Epidermal melanocyte (primary cell): Measurements from ENCODE around the gene KRT36.

ENCODE experiments used
- DNase-seq: peaks from one replicate; pipeline ENCODE4 v3.0.0; 2011; ENCODE audit warnings: low spot score; ENCODE audit not compliant: insufficient read length

Gene KRT36

GRCh38 chr17:41504246-41504977 is 14.7 kb upstream of the KRT36 start:
- DNase-seq, result no peak

DNA sequence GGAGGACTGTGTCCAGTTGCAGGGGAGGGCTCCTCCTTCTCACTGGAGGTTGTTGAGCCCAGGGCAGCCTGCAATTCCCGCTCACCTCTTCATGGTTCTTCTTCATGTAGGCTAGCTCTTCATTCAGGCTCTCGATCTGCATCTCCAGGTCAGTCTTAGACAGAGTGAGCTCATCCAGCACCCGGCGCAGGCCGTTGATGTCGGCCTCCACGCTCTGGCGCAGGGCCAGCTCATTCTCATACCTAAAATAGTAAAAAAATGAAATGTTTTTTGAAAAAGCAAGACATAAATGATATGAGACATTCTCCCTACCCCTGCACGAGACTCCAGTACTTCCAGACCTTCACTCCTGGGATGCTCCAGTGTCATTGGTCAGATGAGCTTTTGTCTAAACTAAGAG is 13.5 kb upstream of the KRT36 start:
- no peak for DNase-seq

GRCh38 chr17:41500131-41500911 is 10.6 kb upstream of the KRT36 start:
- no peak for DNase-seq

GRCh38 chr17:41499714-41500113 is 10.0 kb upstream of the KRT36 start:
- no peak for DNase-seq

DNA sequence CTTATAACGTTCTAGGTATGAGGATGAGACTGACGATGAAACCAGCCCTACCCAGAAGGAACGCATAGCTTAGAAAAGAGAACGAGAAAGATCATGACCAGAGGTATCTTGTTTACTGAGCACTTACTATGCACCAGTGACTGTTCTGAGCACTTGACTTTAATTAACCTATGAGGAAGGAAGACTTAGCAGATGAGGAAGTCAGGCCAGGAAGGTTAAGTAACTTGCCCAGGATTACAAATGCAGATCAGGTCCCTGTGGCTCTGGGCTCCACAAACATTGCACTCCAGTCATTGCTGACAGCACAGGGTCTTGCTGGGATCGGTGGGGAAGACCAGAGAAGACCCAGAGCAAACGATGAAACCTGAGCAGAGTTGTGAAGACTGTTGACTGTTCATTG is 8.6 kb upstream of the KRT36 start:
- DNase-seq, result no peak

DNA sequence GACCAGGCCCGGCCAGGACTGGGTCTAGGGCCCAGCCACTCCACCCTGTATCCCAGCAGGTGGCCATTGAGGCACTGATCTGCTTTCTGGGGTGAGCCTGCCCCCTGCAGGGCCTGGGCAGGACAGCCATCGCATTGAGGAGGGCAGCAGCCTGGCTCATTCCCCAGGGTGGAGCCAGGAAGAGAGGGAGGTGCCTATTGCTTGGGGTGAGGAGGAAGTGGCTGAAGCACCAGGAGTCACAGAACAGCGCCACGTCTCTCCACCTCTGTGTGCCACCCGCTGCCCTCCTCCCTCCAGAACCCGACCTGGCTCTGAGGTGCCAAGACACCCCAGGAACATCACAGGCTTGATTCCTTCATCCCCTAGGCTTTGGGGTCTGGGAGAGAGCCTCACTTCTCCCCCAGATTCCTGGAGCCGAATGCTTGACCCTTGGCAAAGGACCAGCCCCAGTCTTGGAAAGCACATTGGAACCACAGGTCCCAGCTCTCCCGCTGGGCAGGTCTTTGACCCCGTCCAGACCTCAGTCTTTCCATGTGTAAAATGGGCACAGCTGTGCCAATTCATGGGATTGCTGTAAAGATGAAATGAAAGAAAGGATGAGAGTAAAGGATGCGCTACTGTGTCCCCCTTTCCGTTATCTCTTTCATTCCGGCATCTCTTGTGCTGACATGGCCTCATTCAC is 7.2 kb upstream of the KRT36 start:
- DNase-seq, result no peak

DNA sequence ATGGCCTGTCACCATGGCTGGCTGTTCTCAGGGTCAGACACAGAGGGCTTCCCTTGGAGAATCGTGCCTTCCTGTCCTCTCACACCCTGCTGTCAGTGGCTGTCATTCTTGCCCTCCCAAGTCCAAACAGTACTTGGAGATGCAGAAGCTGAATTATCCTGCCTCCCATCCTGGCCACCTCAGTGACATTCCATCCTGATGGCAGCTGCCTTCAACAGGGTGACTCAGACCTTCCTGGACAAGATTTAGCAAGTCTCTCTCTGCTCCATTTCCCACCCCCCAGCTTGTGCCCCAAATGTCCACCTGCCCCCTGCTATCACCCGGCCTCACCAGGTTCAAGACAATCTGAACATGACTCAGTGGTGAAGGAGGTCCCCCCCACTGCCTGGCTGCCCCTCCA is 4.8 kb upstream of the KRT36 start:
- no peak for DNase-seq

DNA sequence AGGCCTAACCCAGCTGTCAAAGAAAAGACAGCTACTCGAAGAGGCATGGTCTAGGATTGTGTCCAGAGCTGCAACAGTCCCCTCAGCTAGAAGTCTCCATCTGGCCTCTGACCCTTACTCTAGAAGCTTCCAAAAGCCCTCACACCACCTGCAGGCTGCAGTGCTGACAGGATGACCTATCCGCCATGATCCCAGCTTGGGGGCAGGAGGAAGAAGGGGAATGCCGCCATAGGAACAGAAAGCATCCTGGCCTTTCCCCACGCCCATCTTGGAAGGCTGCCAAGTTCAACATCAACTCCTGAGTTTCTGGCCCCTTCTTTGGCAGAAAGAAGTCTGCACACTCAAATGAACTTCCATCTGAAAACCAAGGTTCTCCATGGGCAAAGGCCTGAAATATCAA is 3.1 kb upstream of the KRT36 start:
- DNase-seq, result no peak

GRCh38 chr17:41492351-41492750 is 2.6 kb upstream of the KRT36 start:
- no peak for DNase-seq

GRCh38 chr17:41491476-41491875 is 1.8 kb upstream of the KRT36 start:
- no peak for DNase-seq

GRCh38 chr17:41490000-41490990 is 585 bp upstream of the KRT36 start:
- DNase-seq, result no peak

- no peak for DNase-seq
Measured at GRCh38 chr17:41486809-41487530, 2.7 kb downstream of the KRT36 start.

GRCh38 chr17:41486316-41486715 is 3.4 kb downstream of the KRT36 start:
- DNase-seq, result no peak

DNA sequence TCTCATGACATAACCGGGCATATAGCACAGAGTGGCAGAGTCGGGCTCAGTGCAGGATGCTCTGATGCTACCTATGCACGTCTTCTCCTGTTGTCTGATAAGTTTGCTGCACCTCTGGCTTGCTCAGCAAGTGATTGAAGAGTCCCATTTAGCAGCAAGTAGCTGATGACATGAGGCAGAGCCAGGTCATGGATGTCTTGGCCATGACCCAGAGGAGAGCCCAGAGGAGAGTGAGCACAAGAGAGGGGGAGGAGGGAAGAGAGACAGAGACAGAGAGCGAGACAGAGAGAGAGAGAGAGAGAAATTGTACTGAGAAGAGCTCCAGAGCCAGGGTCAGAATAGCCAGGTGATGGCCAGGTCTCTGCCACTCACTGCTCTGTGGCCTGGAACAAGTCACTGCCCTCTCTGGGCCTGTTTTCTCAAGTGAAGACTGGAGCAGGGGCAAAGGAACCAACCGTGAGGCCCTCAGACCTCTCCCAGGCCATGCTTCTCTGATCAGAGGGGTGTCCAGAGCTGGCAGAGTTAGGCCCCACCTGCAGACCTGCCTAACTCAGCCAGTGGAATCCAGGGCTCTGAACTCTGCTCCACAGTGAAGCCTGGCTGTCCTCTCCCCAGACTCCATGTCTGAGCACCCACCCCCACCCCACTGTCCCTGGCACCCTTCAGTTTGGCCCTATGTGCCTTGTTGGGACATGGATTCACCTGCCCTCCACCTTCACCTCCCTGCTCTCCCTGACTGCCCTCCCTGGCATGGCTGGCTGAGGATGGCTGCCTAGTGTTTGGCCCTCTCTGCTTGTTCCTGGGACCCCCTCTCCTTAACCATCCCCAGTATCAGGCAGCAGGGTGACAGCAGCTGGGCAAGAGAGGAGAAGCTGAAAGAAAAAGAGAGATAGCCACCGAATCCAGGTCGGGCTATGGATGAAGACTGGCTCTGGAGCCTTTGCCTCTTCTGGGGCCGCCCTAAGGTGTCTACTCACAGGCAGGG is 4.5 kb downstream of the KRT36 start:
- no peak for DNase-seq

- no peak for DNase-seq
Measured at GRCh38 chr17:41483991-41484826, 5.5 kb downstream of the KRT36 start.

DNA sequence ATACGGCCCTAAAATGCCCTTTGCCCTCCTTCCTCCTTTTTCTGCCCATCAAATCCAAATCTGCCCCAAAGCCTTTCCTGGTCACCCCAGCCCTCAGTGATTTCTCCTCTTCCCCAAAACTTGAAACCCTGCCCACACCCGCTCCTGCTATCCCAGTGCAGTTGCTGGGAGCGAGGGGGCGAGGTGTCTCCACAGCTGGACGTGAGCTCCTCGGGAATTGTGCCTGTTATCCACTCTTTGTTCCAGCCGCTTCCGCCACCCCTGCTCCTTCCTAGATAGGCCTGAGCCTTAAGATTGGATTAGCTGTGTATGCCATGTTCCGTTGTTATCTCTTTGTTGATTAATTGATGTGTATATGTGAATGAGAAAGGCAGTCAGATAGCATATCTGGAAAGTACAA is 6.2 kb downstream of the KRT36 start:
- no peak for DNase-seq

DNA sequence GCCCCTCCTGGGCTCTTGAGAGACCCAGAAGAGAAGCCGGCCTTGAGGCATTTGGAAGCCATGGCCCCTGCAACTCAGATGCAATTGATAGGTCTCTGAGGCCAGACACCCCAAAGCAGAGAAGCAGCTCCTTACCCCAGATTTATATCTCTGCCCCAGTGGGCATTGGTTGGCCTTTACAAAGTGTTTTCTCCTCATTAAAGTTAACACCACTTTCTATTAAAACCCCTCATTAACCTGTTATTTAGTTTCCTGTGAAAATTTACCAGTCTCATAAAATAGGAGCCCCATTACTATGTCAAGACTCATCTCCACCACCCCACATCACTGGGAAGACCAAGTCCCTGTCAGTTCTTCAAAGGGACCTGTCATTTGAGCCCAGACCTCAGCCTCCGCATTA is 8.7 kb downstream of the KRT36 start, which contains the start of gene KRT35:
Gene KRT35, minus strand, starts transcription at position 116 of the 400 bp plus-strand sequence. Its CDS starts 54 bp downstream, at position 62.
- no peak for DNase-seq

- DNase-seq, result no peak
Measured at GRCh38 chr17:41480581-41480980, 9.1 kb downstream of the KRT36 start.
